H9 (cell line): ENCODE measurements around the gene FAF1. TPM values are rescaled to one million over a fixed set of nuclear protein-coding genes. Genes with fewer than 3 reads are reported as not detected.
"Not testable (repeated sequence)": the region's sequence is repeated elsewhere in the genome, so short reads cannot be mapped to it uniquely, and the experiment has no call there.

Experiments
- DNase-seq: peaks from one replicate; pipeline ENCODE4 v3.0.0-alpha.2; 2017
- H2AFZ ChIP-seq: one replicate; pipeline ENCODE4 v1.6.1; 2013; ENCODE audit warnings: mild to moderate bottlenecking, low read length, control low read depth, moderate library complexity
- H2AK5ac ChIP-seq: 2 replicates; pipeline ENCODE4 v1.6.1; 2013; ENCODE audit warnings: low read length, control low read depth, mixed read lengths; ENCODE audit not compliant: insufficient read length
- H2BK120ac ChIP-seq: one replicate; pipeline ENCODE4 v1.6.1; 2013; ENCODE audit warnings: low read depth, mild to moderate bottlenecking, low read length, control low read depth, inconsistent platforms; ENCODE audit not compliant: poor library complexity, severe bottlenecking
- H2BK12ac ChIP-seq: 2 replicates; pipeline ENCODE4 v1.6.1; 2013; ENCODE audit warnings: low read length, control low read depth, mixed read lengths, low read depth; ENCODE audit not compliant: insufficient read length
- H2BK15ac ChIP-seq: 2 replicates; pipeline ENCODE4 v1.6.1; 2013; ENCODE audit warnings: low read depth, low read length, control low read depth
- H2BK20ac ChIP-seq: one replicate; pipeline ENCODE4 v1.6.1; 2013; ENCODE audit warnings: low read depth, mild to moderate bottlenecking, low read length, control low read depth, inconsistent platforms; ENCODE audit not compliant: poor library complexity, severe bottlenecking
- H2BK5ac ChIP-seq: 2 replicates; pipeline ENCODE4 v1.6.1; 2013; ENCODE audit warnings: low read length, control low read depth, mixed read lengths; ENCODE audit not compliant: insufficient read length
- H3K14ac ChIP-seq: 2 replicates; pipeline ENCODE4 v1.6.1; 2013; ENCODE audit warnings: low read length, control low read depth; ENCODE audit not compliant: insufficient read depth
- H3K18ac ChIP-seq: 2 replicates; pipeline ENCODE4 v1.6.1; 2013; ENCODE audit warnings: low read depth, mild to moderate bottlenecking, mixed read lengths, low read length, control low read depth; ENCODE audit not compliant: insufficient read length
- H3K23ac ChIP-seq: 2 replicates; pipeline ENCODE4 v1.6.1; 2013; ENCODE audit warnings: low read length, control low read depth, mixed read lengths, low read depth; ENCODE audit not compliant: insufficient read length
- H3K23me2 ChIP-seq: 2 replicates; pipeline ENCODE4 v1.6.1; 2013; ENCODE audit warnings: low read depth, mild to moderate bottlenecking, mixed read lengths, low read length, control low read depth; ENCODE audit not compliant: insufficient read length, poor library complexity, severe bottlenecking
- H3K27ac ChIP-seq: 2 replicates; pipeline ENCODE4 v1.5.1; 2013; ENCODE audit warnings: low read length, control low read depth, mixed read lengths, low read depth; ENCODE audit not compliant: insufficient read length
- H3K27me3 ChIP-seq: 2 replicates; pipeline ENCODE4 v1.6.1; 2013; ENCODE audit warnings: low read length, control low read depth, inconsistent platforms; ENCODE audit not compliant: insufficient read depth
- H3K4ac ChIP-seq: 2 replicates; pipeline ENCODE4 v1.6.1; 2013; ENCODE audit warnings: low read depth, mild to moderate bottlenecking, control low read depth, inconsistent platforms, low read length, moderate library complexity
- H3K4me1 ChIP-seq: 2 replicates; pipeline ENCODE4 v1.6.1; 2013; ENCODE audit warnings: low read length, control low read depth, inconsistent platforms; ENCODE audit not compliant: insufficient read depth
- H3K4me2 ChIP-seq: 2 replicates; pipeline ENCODE4 v1.6.1; 2013; ENCODE audit warnings: low read length, control low read depth, mixed read lengths; ENCODE audit not compliant: insufficient read length, insufficient read depth
- H3K56ac ChIP-seq: 2 replicates; pipeline ENCODE4 v1.6.1; 2013; ENCODE audit warnings: low read depth, mild to moderate bottlenecking, mixed read lengths, low read length, control low read depth; ENCODE audit not compliant: insufficient read length
- H3K79me1 ChIP-seq: 2 replicates; pipeline ENCODE4 v1.6.1; 2013; ENCODE audit warnings: low read depth, mild to moderate bottlenecking, moderate library complexity, low read length, control low read depth, inconsistent platforms; ENCODE audit not compliant: insufficient read depth, poor library complexity, severe bottlenecking
- H3K79me2 ChIP-seq: 2 replicates; pipeline ENCODE4 v1.6.1; 2013; ENCODE audit warnings: low read length, control low read depth, inconsistent platforms; ENCODE audit not compliant: insufficient read depth
- H3K9ac ChIP-seq: 2 replicates; pipeline ENCODE4 v1.6.1; 2013; ENCODE audit warnings: low read length, control low read depth, mixed read lengths; ENCODE audit not compliant: insufficient read length; ENCODE audit errors: extremely low read depth
- H3K9me3 ChIP-seq: one replicate; pipeline ENCODE4 v1.6.1; 2013; ENCODE audit warnings: low read depth, low read length, inconsistent platforms; ENCODE audit not compliant: control insufficient read depth
- H3T11ph ChIP-seq: one replicate; pipeline ENCODE4 v1.6.1; 2013; ENCODE audit warnings: mild to moderate bottlenecking, low read length, control low read depth, inconsistent platforms
- H4K20me1 ChIP-seq: one replicate; pipeline ENCODE4 v1.6.1; 2013; ENCODE audit not compliant: control insufficient read depth, insufficient read length, insufficient read depth
- H4K5ac ChIP-seq: 2 replicates; pipeline ENCODE4 v1.6.1; 2013; ENCODE audit warnings: low read depth, mild to moderate bottlenecking, mixed read lengths, low read length, control low read depth; ENCODE audit not compliant: insufficient read length
- H4K8ac ChIP-seq: replicated peaks from 2 replicates; pipeline ENCODE4 v1.6.1; 2013; ENCODE audit warnings: low read length, control low read depth, mixed read lengths, low read depth; ENCODE audit not compliant: insufficient read length
- H4K91ac ChIP-seq: 2 replicates; pipeline ENCODE4 v1.6.1; 2013; ENCODE audit warnings: low read depth, mild to moderate bottlenecking, moderate library complexity, mixed read lengths, low read length, control low read depth; ENCODE audit not compliant: insufficient read length
- H3K27ac Mint-ChIP-seq, 3 experiments: 2 replicates in 2 of 3; 3 replicates in 1 of 3; pipeline ENCODE4 v1.8.0; 2020 to 2021; ENCODE audit warnings: mixed read lengths in 3 of 3, mild to moderate bottlenecking in 1 of 3, moderate library complexity in 1 of 3
- H3K27me3 Mint-ChIP-seq: 2 replicates; pipeline ENCODE4 v1.8.0; 2021; ENCODE audit warnings: low read depth, mild to moderate bottlenecking, moderate library complexity, mixed read lengths
- H3K36me3 Mint-ChIP-seq, 3 experiments: 2 replicates in 2 of 3; 3 replicates in 1 of 3; pipeline ENCODE4 v1.8.0; 2020 to 2021; ENCODE audit warnings: low read depth in 3 of 3, mixed read lengths in 3 of 3; ENCODE audit not compliant: insufficient read depth in 1 of 3
- H3K4me1 Mint-ChIP-seq, 2 experiments: 2 replicates each; pipeline ENCODE4 v1.8.0; 2020; ENCODE audit warnings: mixed read lengths in 2 of 2
- H3K4me3 Mint-ChIP-seq, 2 experiments: 2 replicates in 1 of 2; 3 replicates in 1 of 2; pipeline ENCODE4 v1.8.0; 2020 to 2021; ENCODE audit warnings: mild to moderate bottlenecking in 2 of 2, mixed read lengths in 2 of 2, moderate library complexity in 1 of 2
- H3K9me3 Mint-ChIP-seq, 2 experiments: 2 replicates in 1 of 2; 3 replicates in 1 of 2; pipeline ENCODE4 v1.8.0; 2020; ENCODE audit warnings: mild to moderate bottlenecking in 2 of 2, mixed read lengths in 2 of 2, moderate library complexity in 1 of 2
- WGBS: extraction: QIAGEN DNeasy Blood & Tissue Kit; methylation state at CpG from one replicate; pipeline ENCODE4 v1.1.7; 2013; ENCODE audit warnings: missing lambda C conversion rate, low lambda C conversion rate, mixed read lengths; ENCODE audit not compliant: insufficient read length; ENCODE audit errors: extremely low coverage; 5-methylcytosine and 5-hydroxymethylcytosine counted together
- total RNA-seq: library from RNA; stranded (reverse); gene quantifications from 2 replicates; pipeline ENCODE4 v1.2.1, GENCODE V29; 2021
- TF ChIP-seq, protein P1 (sequence below): fragments of 200-600 bp; sonication (generic); conservative IDR thresholded peaks from 3 replicates; pipeline ENCODE4 v1.8.0; 2021; ENCODE audit warnings: antibody characterized with exemption, mild to moderate bottlenecking

Gene FAF1
- total RNA-seq, 1 experiment from 2014 or later, result 60.8 TPM

DNA sequence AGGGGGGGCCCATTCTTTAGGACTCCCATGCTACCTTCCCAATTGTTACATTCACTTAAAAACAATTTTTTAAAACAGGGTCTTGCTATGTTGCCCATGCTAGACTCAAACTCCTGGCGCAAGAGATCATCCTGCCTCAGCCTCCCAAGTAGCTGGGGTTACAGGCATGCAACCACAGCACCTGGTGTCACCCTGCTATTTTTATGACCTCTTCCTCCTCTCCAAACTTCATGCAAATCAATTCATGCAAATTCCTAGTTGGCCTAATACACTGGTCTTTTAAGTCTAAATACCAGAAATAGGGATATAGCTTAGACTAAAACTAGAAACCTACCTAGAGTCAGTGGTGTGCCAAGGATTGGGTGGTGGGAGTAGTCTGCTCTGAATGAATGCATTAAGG, 40.1 kb upstream of the FAF1 start:
- H4K8ac ChIP-seq, result no peak overlapping the region

DNA sequence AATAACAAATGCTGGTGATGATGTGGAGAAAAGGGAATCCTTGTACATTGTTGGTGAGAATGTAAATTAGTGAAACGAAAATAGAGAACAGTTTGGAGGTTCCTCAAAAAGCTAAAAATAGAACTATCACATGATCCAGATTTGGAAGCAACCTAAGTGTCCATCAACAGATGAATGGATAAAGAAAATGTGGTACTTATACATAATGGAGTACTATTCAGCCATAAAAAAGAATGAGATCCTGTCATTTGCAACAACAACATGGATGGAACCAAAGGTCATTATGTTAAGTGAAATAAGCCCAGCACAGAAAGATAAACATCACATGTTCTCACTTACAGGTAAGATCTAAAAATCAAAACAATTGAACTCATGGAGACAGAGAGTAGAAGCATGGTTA, 39.3 kb upstream of the FAF1 start:
- no CpG with 5 or more reads among the region's 1 CpG for WGBS
- H2BK5ac ChIP-seq, H3K4me3 Mint-ChIP-seq, H4K20me1 ChIP-seq, H4K8ac ChIP-seq, H3K23me2 ChIP-seq, H3K23ac ChIP-seq, H2BK20ac ChIP-seq, H2AK5ac ChIP-seq, H4K5ac ChIP-seq, H3K27me3 ChIP-seq, H3K27ac Mint-ChIP-seq, H3K56ac ChIP-seq, H3T11ph ChIP-seq, H3K9me3 Mint-ChIP-seq, H2BK15ac ChIP-seq, H3K27ac ChIP-seq, H2BK120ac ChIP-seq, H3K4me1 ChIP-seq, H3K79me2 ChIP-seq, H3K9me3 ChIP-seq, H3K27me3 Mint-ChIP-seq, H3K14ac ChIP-seq, H3K18ac ChIP-seq, H3K79me1 ChIP-seq, H3K4me1 Mint-ChIP-seq, H4K91ac ChIP-seq, H3K4me2 ChIP-seq, DNase-seq, H3K36me3 Mint-ChIP-seq, H3K4ac ChIP-seq, H2BK12ac ChIP-seq, H2AFZ ChIP-seq, H3K9ac ChIP-seq: not testable (repeated sequence)

More for the DNA sequence above, 40.1 kb upstream of the FAF1 start:
- no peak overlapping the region for H3K4me2 ChIP-seq
- H3K4ac ChIP-seq, result no peak overlapping the region
- H3K9ac ChIP-seq, result no peak overlapping the region
- WGBS, result no CpG with 5 or more reads among the region's 1 CpG
- Mint-ChIP-seq H3K36me3 (no peaks in the 10 kb centered on the region), H3K27me3 (peaks cover 6% of the 10 kb centered on the region), H3K9me3 (no peaks in the 10 kb centered on the region), H3K4me1 (peaks cover 2 to 3% of the 10 kb centered on the region in 2 experiments; a peak in 1 of 4 replicates), H3K4me3 (no peak overlapping the region), H3K27ac (no peak overlapping the region)
- no peak overlapping the region for H2BK20ac ChIP-seq
- H3K27ac ChIP-seq, result no peak overlapping the region
- no peaks in the 10 kb centered on the region for H3K79me1 ChIP-seq
- no peak overlapping the region for H3K18ac ChIP-seq
- no peak overlapping the region for H3K56ac ChIP-seq
- no peak overlapping the region for H2BK15ac ChIP-seq
- no peak overlapping the region for H2BK5ac ChIP-seq
- no peak overlapping the region for H2AFZ ChIP-seq
- no peak overlapping the region for H3T11ph ChIP-seq
- no peak for DNase-seq
- no peak overlapping the region for H4K5ac ChIP-seq
- no peak overlapping the region for H2BK12ac ChIP-seq
- H3K4me1 ChIP-seq, result no peaks in the 10 kb centered on the region
- H4K20me1 ChIP-seq, result no peaks in the 10 kb centered on the region
- no peaks in the 10 kb centered on the region for H3K27me3 ChIP-seq
- no peak overlapping the region for H2BK120ac ChIP-seq
- H3K14ac ChIP-seq, result no peak overlapping the region
- H2AK5ac ChIP-seq, result no peak overlapping the region
- H3K9me3 ChIP-seq, result no peaks in the 10 kb centered on the region
- no peak overlapping the region for H4K91ac ChIP-seq
- H3K23ac ChIP-seq, result no peak overlapping the region
- TF ChIP-seq, protein P1, sequence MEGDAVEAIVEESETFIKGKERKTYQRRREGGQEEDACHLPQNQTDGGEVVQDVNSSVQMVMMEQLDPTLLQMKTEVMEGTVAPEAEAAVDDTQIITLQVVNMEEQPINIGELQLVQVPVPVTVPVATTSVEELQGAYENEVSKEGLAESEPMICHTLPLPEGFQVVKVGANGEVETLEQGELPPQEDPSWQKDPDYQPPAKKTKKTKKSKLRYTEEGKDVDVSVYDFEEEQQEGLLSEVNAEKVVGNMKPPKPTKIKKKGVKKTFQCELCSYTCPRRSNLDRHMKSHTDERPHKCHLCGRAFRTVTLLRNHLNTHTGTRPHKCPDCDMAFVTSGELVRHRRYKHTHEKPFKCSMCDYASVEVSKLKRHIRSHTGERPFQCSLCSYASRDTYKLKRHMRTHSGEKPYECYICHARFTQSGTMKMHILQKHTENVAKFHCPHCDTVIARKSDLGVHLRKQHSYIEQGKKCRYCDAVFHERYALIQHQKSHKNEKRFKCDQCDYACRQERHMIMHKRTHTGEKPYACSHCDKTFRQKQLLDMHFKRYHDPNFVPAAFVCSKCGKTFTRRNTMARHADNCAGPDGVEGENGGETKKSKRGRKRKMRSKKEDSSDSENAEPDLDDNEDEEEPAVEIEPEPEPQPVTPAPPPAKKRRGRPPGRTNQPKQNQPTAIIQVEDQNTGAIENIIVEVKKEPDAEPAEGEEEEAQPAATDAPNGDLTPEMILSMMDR, result no peak
- no peaks in the 10 kb centered on the region for H3K79me2 ChIP-seq
- no peaks in the 10 kb centered on the region for H3K23me2 ChIP-seq
